Psoas muscle (tissue), 8 donors: Measurements from ENCODE around the gene ACD. TPM values are rescaled to one million over a fixed set of nuclear protein-coding genes. Genes with fewer than 3 reads are reported as not detected.

Source experiments
- ATAC-seq, 4 donors: fragments of 200-7000 bp; cut with Tn5 transposase; one replicate each; pipeline ENCODE4 v1.9.1; 2020; ENCODE audit warnings: moderate library complexity in 3 of 4, mild to moderate bottlenecking in 2 of 4
- DNase-seq, 2 donors: peaks; one replicate each; pipeline ENCODE4 v3.0.0-alpha.2; 2020
- H3K27ac ChIP-seq: fragments of 200-600 bp; one replicate; pipeline ENCODE4 v1.8.0; 2022
- H3K27me3 ChIP-seq, 3 donors: fragments of 200-600 bp in 1 of 3; one replicate each; pipeline versions ENCODE4 v1.6.1 to v1.8.0; 2013 to 2022; ENCODE audit warnings: low read length in 2 of 3, mild to moderate bottlenecking in 2 of 3, moderate library complexity in 1 of 3; ENCODE audit not compliant: insufficient read depth in 3 of 3
- H3K36me3 ChIP-seq, 2 donors: fragments of 200-600 bp in 1 of 2; one replicate each; pipeline versions ENCODE4 v1.6.1 to v1.8.0; 2013 to 2022; ENCODE audit warnings: low read depth in 1 of 2, mild to moderate bottlenecking in 1 of 2, moderate library complexity in 1 of 2; ENCODE audit not compliant: insufficient read depth in 1 of 2
- H3K4me1 ChIP-seq: fragments of 200-600 bp; one replicate; pipeline ENCODE4 v1.8.0; 2022
- H3K4me3 ChIP-seq: fragments of 200-600 bp; one replicate; pipeline ENCODE4 v1.8.0; 2022; ENCODE audit warnings: mild to moderate bottlenecking
- H3K9me3 ChIP-seq: fragments of 200-600 bp; one replicate; pipeline ENCODE4 v1.8.0; 2022
- WGBS, 3 donors: extraction: QIAGEN DNeasy Blood & Tissue Kit; methylation state at CpG; one replicate each; pipeline versions ENCODE4 v1.1.6 to v1.1.7; 2013; 5-methylcytosine and 5-hydroxymethylcytosine counted together
- intact Hi-C, 2 donors: fragments of 100-400 bp; cut with DNase I; formaldehyde crosslinking; loops; one replicate each; pipeline versions ENCODE4 v1.11.0 to v1.14.2; 2022
- polyA plus RNA-seq, 3 donors: library from polyadenylated mRNA; stranded (reverse); fragments of 200-250 nt; gene quantifications; one replicate each; pipeline ENCODE4 v1.2.3, GENCODE V29; 2013
- total RNA-seq, 4 donors: library from RNA; stranded (reverse); fragmentation: NEBNext Ultra II Directional in 2 of 4; extraction: Animal tissue kit (Norgen Biotek cat#: 25700) in 2 of 4; gene quantifications; one replicate each; pipeline versions ENCODE4 v1.2.1 to v1.2.4, GENCODE V29; 2021 to 2023
- TF ChIP-seq, protein P1 (sequence below): fragments of 200-600 bp; IDR thresholded peaks from one replicate; pipeline ENCODE4 v1.8.0; 2022; ENCODE audit warnings: antibody characterized with exemption
- donor health status: healthy with polysubstance abuse.
- donor health status: DM: no; HTN: no; CAD: no; lungs with moderate emphysema.
- donor health status: Bipolar disorder and iron deficiency.
- donor health status: healthy.
- donor health status: DM: yes; HTN: yes; CAD: no.
- donor health status: DM: no; HTN: no; CAD: no.
- donor health status: DM: no; HTN: no; CAD: no.
- donor health status: DM: yes; HTN: yes; CAD: no.

The ACD gene
- total and polyA plus RNA-seq, 7 donors: 4.9 to 16.7 (median 8.9) TPM

DNA sequence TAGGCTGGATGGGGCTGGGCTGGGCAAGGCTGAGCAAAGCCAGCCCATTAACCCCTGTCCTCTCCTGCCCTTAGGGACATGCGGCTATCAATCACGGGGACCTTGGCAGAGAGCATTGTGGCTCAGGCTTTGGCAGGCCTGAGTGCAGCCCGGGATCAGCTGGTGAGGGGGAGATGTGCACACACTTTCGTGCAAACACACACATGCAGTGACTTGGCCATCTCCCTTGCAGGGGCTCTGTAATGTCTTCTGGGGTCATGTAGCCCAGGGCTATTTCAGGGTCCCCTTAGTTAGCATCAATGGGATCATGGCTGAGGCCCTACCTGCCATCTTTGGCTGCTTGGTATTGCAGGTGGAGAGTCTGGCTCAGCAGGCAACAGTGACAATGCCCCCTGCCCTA lies 8.2 kb downstream of the ACD start:
- H3K36me3 ChIP-seq: no peaks in the 10 kb centered on the region
- H3K4me1 ChIP-seq: no peaks in the 10 kb centered on the region
- no peak for DNase-seq
- peaks cover 0 to 74% (median 46%) of the 10 kb centered on the region in 3 donors for H3K27me3 ChIP-seq
- intact Hi-C loops: loop anchor here in 1 of 2 donors (5.0 kb wide), 1 partner anchor 395 kb away; no protein-coding TSS in a partner anchor
- H3K9me3 ChIP-seq: no peaks in the 10 kb centered on the region
- H3K4me3 ChIP-seq: no peak overlapping the region
- TF ChIP-seq, protein P1, sequence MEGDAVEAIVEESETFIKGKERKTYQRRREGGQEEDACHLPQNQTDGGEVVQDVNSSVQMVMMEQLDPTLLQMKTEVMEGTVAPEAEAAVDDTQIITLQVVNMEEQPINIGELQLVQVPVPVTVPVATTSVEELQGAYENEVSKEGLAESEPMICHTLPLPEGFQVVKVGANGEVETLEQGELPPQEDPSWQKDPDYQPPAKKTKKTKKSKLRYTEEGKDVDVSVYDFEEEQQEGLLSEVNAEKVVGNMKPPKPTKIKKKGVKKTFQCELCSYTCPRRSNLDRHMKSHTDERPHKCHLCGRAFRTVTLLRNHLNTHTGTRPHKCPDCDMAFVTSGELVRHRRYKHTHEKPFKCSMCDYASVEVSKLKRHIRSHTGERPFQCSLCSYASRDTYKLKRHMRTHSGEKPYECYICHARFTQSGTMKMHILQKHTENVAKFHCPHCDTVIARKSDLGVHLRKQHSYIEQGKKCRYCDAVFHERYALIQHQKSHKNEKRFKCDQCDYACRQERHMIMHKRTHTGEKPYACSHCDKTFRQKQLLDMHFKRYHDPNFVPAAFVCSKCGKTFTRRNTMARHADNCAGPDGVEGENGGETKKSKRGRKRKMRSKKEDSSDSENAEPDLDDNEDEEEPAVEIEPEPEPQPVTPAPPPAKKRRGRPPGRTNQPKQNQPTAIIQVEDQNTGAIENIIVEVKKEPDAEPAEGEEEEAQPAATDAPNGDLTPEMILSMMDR: no peak
- no peak for ATAC-seq
- WGBS, 3 donors: 73 to 87% (median 84%) methylated on average over 4 of the region's 4 CpGs
- H3K27ac ChIP-seq: no peak overlapping the region

DNA sequence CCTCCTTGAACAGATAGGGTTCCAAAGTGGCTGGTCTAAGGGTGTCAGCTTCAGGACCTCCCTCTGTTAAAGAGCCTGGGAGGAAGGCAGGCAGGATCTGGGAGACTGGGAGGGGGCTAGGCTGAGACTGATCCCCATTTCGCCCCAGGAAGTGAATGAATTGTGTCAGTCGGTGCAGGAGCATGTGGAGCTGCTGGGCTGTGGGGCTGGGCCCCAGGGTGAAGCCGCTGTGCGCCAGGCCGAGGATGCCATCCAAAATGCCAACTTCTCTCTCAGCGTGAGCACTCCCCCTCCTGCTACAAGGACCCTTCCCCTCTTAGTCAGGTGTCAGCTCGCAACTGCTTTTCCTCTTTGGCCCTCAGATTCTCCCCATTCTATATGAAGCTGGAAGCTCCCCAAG lies 9.0 kb downstream of the ACD start:
- H3K36me3 ChIP-seq: no peaks in the 10 kb centered on the region
- H3K27ac ChIP-seq: no peak overlapping the region
- intact Hi-C loops: loop anchor here in 1 of 2 donors (5.0 kb wide), 1 partner anchor 394 kb away; no protein-coding TSS in a partner anchor
- peak in 1 of 2 donors; percentile 43 for DNase-seq
- 84 to 91% (median 90%) methylated on average over 6 to 7 of the region's 7 CpGs for WGBS, 3 donors
- H3K4me3 ChIP-seq: no peak overlapping the region
- no peak for ATAC-seq
- peaks cover 0 to 81% (median 46%) of the 10 kb centered on the region in 3 donors for H3K27me3 ChIP-seq
- no peaks in the 10 kb centered on the region for H3K4me1 ChIP-seq
- TF ChIP-seq, protein P1: no peak
- no peaks in the 10 kb centered on the region for H3K9me3 ChIP-seq

DNA sequence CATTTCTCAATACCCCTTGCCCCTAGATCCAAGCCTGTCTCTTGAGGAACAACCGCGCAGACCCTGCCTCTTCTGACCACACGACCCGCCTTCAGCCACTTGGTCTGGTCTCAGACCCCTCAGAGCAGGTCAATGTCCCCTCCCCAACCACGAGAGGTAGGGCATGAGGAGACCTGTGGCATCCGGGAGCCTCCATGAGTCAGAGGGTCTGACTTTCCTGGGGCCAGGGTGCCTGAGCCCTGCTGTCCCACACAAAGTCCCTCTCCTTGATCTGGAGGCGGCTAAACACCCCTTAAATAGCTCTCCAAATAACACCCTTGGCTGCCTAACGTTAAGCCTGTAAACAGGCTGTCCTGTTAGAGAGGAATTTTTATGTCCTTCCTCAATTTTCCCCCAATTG lies 10.0 kb downstream of the ACD start:
- DNase-seq (no peak), ATAC-seq (no peak)
- Histone ChIP-seq H3K9me3 (no peaks in the 10 kb centered on the region), H3K27me3 (peaks cover 0 to 91% (median 45%) of the 10 kb centered on the region in 3 donors), H3K36me3 (no peaks in the 10 kb centered on the region), H3K4me1 (no peaks in the 10 kb centered on the region), H3K27ac (no peak overlapping the region), H3K4me3 (no peak overlapping the region)
- intact Hi-C loops: loop anchor here in 1 of 2 donors (5.0 kb wide), 1 partner anchor 393 kb away; no protein-coding TSS in a partner anchor
- TF ChIP-seq, protein P1: no peak
- WGBS, 3 donors: 55 to 62% (median 60%) methylated on average over 8 of the region's 8 CpGs

DNA sequence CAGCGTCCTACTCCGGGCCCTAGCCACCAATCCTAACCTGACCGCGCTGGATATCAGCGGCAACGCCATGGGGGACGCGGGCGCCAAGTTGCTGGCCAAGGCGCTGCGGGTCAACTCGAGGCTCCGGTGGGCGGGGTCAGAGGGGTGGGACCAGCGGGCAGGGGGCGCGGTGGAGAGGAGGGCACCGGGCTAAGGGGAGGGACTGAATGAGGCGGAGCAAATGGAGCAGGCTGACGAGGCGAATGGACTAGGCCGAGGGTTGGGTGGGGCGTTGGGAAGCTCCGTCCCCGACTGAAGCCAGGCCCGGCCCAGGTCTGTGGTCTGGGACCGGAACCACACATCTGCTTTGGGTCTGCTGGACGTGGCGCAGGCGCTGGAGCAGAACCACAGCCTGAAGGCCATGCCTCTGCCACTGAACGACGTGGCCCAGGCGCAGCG lies 10.5 kb downstream of the ACD start:
- ATAC-seq (peak in 1 of 4 donors; percentile 57), DNase-seq (peak in 1 of 2 donors; percentile 58)
- Histone ChIP-seq H3K4me1 (no peaks in the 10 kb centered on the region), H3K36me3 (no peaks in the 10 kb centered on the region), H3K9me3 (no peaks in the 10 kb centered on the region), H3K27ac (no peak overlapping the region), H3K4me3 (no peak overlapping the region), H3K27me3 (peaks cover 0 to 89% (median 43%) of the 10 kb centered on the region in 3 donors)
- intact Hi-C loops: no loop called here
- 12 to 20% (median 14%) methylated on average over 32 to 34 of the region's 34 CpGs for WGBS, 3 donors
- TF ChIP-seq, protein P1: no peak
